ENCODE measurements around the gene MATCAP1.

MATCAP1 gene

GRCh38 chr16:67208154-67208896, 24.6 kb upstream of the MATCAP1 start:
- no peak for DNase-seq (ENCODE audit: low read depth, low spot score)

- DNase-seq (ENCODE audit: low read depth, low spot score) = peak; percentile 39
Observed at GRCh38 chr16:67207249-67208091, 23.7 kb upstream of the MATCAP1 start.

DNA sequence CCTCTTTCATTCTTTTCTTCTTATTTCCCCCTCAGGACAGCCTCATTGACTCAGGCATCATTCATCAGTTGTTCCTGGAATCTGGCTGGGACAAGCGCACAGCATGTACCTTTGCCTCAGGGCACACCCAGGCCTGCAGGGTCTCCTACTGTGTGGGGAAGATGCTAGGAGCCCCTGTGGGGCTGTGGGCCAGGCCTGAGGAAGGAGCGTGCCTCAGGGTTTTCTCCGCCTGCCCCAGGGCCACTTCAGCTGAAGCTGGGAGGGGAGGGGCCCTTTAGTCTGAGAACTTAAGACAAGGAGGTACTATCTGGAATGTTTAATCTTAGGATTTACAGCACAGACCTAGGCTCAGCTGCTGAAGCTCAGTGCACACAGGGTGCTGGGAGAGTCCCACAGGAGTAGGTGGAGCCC, 23.1 kb upstream of the MATCAP1 start:
- DNase-seq (ENCODE audit: low read depth, low spot score) = peak; percentile 89

GRCh38 chr16:67206129-67206837, 22.5 kb upstream of the MATCAP1 start:
- no peak for DNase-seq (ENCODE audit: low read depth, low spot score)

DNA sequence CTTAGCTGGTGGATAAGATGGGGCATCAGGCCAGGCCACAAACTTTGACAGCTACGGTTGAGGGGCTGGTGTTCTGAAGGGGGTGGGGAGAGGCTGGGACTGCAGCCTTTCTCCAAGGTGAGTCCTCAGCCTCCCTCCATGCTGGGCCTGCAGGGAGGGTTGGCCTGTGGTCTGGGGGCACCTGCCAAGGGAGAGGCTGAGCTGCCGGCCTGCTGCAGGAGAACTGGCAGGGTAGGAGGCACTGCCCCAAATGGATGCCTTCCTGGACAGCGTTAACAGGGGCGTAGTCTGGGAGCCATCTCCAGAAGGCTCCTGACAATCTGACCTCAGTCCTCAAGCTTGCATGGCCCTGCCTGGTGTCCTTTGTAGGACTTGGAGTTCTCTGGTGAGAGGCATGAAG, 20.3 kb upstream of the MATCAP1 start:
- no peak for DNase-seq (ENCODE audit: low read depth, low spot score)

DNA sequence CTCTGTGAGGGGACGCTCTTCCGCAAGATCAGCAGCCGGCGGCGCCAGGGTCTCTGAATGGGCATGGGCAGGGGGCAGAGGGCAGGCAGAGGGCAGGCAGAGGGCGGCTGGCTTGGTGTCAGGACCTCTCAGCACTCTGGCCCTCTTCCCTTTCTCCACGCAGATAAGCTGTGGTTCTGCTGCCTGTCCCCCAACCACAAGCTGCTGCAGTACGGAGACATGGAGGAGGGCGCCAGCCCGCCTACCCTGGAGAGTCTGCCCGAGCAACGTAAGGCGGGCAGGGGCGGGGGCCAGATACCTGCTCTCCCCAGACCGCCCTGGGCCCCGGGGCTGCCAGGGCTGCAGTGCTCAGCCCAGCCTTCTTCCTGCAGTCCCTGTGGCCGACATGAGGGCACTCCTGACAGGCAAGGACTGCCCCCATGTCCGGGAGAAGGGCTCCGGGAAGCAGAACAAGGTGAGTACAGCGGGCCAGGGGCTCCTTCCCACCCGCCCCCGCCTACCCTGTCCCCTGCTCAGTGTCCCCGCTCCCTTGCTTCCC, 19.3 kb upstream of the MATCAP1 start:
- no peak for DNase-seq (ENCODE audit: low read depth, low spot score)

DNA sequence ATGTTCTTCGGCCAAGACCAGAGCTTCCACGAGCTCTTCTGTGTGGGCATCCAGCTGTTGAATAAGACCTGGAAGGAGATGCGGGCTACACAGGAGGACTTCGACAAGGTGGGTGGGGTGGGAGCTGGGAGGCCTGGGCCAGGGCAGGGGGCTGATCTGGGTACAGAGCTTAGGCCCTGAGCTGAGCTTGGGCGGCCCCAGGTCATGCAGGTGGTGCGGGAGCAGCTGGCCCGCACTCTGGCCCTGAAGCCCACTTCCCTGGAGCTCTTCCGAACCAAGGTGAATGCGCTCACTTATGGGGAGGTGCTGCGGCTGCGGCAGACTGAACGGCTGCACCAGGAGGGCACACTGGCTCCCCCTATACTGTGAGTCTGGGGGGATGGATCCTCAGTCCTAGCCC, 18.7 kb upstream of the MATCAP1 start:
- DNase-seq (ENCODE audit: low read depth, low spot score) = no peak

- DNase-seq (ENCODE audit: low read depth, low spot score) = no peak
Observed at GRCh38 chr16:67201411-67202345, 17.9 kb upstream of the MATCAP1 start.

DNA sequence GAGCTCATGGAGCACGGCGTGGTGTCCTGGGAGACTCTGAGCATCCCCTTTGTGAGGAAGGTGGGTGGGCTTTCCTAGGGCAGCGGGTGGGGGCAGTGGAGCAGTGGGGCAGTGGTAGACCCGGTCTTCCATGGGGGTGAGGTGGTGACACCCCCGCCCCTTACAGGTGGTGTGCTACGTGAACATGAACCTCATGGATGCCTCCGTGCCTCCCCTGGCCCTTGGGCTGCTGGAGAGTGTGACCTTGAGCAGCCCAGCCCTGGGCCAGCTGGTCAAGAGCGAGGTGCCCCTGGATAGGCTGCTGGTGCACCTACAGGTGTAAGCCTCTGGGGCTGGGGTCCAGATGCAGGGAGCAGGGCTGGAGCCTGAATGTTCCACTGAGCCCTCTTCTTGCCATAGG, 16.7 kb upstream of the MATCAP1 start:
- DNase-seq (ENCODE audit: low read depth, low spot score) = no peak

DNA sequence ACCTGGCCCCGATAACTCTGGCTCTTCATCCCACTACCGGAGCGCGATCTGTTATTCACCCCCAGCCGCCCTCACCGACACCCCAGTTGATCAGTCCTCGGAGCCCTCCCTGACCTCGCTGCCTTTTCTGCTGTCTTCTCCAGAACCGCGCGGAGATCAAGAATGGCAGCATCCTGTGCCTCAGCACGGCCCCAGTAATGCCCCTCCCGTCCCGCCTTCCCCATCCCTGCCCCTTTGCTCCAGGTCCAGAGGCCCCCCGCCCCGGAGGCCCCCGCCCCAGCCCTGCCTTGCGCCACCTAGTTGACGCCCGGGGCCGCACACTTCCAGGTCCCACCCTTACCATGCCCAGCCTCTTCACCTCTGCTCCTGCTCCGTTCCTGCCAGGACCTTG, 16.0 kb upstream of the MATCAP1 start:
- DNase-seq (ENCODE audit: low read depth, low spot score) = no peak

DNA sequence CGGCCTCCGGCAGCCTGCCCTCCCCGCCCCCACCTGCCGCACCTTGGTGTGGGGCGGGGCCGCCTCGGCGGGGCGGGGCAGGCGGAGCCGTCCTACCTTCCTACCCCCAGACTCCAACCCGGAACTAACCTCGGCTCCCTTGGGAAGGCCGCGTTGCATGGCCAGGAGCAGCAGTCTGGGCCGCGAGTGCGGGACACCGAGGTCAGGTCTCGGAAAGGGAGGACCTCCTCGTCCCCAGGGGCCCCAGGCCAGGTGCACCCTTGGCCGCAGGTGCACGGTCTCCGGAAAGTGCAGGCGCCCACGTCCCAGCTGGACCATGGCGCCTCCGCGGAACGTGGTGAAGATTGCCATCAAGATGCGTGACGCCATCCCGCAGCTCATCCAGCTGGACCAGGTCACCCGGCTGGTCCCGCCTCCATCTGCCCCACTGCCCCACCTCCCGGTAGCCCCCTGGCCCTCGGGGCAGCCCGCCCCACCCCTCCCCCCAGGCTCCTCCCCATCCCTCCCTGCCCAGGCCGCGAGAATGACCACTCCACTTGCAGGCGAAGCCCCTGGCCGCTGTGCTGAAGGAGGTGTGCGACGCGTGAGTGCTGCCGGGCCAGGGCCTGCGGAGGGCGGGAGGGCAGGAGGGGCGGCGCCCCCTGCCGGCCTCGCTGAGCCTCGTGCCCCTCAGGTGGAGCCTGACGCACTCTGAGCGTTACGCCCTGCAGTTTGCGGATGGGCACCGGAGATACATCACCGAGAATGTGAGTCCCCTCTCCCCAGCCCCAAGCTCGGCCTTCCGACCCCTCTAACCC, 15.4 kb upstream of the MATCAP1 start, which contains the start of gene ELMO3:
ELMO3 (plus strand) TSS at position 121 of the 797 bp plus-strand sequence; CDS start at position 317, 196 bp downstream.
- DNase-seq (ENCODE audit: low read depth, low spot score) = peak; percentile 89

DNA sequence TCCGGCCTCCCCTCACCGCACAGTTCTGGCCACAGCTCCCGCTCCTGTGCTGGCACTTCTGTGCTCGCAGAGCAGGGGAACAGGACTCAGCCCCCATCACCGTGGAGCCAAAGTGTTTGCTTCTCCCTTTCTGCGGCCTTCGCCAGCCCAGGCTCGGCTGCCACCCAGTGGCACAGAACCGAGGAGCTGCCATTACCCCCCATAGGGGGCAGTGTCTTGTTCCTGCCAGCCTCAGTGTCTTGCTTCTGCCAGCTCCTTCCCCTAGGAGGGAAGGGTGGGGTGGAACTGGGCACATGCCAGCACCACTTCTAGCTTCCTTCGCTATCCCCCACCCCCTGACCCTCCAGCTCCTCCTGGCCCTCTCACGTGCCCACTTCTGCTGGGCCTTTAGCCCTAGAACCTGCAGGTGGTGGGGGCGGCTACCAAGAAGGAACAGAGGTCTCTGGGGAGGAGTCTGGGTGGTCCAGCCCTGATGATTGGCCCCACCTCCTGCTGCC, 14.5 kb upstream of the MATCAP1 start:
- peak; percentile 71 for DNase-seq (ENCODE audit: low read depth, low spot score)

- no peak for DNase-seq (ENCODE audit: low read depth, low spot score)
Observed at GRCh38 chr16:67197704-67198103, 13.9 kb upstream of the MATCAP1 start.

- DNase-seq (ENCODE audit: low read depth, low spot score) = no peak
Observed at GRCh38 chr16:67196881-67197280, 13.1 kb upstream of the MATCAP1 start.

DNA sequence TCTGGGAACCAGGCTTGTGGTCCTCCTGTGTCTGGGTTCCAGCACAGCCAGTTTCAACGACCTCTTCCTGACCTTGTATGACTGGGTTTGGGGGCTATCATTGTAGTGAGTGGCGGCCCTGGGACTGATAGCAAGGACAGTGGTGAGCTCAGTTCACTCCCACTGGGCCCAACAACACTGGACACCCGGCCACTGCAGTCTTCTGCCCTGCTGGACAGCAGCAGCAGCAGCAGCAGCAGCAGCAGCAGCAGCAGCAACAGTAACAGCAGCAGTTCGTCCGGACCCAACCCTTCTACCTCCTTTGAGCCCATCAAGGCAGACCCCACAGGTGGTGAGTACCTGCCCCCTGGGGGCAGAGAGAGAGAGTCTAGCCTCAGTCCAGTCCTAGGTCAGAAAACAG, 11.9 kb upstream of the MATCAP1 start:
- no peak for DNase-seq (ENCODE audit: low read depth, low spot score)

- DNase-seq (ENCODE audit: low read depth, low spot score) = no peak
Observed at GRCh38 chr16:67194260-67194659, 10.5 kb upstream of the MATCAP1 start.

GRCh38 chr16:67193536-67193935, 9.8 kb upstream of the MATCAP1 start:
- no peak for DNase-seq (ENCODE audit: low read depth, low spot score)

- no peak for DNase-seq (ENCODE audit: low read depth, low spot score)
Observed at GRCh38 chr16:67192781-67193361, 9.1 kb upstream of the MATCAP1 start.

- DNase-seq (ENCODE audit: low read depth, low spot score) = peak; percentile 92
Observed at GRCh38 chr16:67191995-67192681, 8.4 kb upstream of the MATCAP1 start, which contains the start of gene E2F4. Gene E2F4 (plus strand): TSS chr16:67192155. CDS start chr16:67192228, 73 bp downstream.

Data from ELF-1 (cell line).